Measurements from ENCODE around the gene ATL1.
A peak's percentile ranks its signal among the peaks of the same experiment; 100 is the strongest.
"Not testable (repeated sequence)": the region's sequence is repeated elsewhere in the genome, so short reads cannot be mapped to it uniquely, and the experiment has no call there.

The ATL1 gene

DNA sequence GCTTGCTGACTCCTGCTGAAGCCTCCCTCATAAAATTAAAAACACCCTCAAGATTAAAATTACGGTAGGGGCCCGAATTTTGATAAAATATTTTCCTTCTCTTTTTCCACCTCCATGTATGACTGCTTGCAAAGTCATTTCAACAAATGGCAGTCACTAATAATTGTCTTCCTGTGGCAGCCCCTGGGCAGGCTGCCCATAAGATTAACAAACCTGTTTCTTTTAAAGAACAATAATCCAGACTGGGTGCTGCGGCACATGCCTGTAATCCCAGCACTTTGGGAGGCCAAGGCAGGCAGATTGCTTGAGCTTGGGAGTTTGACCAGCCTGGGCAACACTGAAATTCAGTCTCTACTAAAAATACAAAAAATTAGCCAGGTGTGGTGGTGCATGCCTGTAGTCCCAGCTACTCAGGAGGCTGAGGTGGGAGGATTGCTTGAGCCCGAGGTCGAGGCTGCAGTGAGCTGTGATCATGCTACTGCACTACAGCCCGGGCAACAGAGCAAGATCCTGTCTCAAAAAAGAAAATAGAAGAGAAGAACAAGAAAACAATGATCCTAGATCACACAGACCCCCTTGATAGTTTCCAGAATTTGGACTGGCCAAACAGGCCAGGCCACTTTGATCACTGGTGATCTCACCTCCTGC is 99.5 kb downstream of the ATL1 start:
- DNase-seq (ENCODE audit: low read depth), result no peak

DNA sequence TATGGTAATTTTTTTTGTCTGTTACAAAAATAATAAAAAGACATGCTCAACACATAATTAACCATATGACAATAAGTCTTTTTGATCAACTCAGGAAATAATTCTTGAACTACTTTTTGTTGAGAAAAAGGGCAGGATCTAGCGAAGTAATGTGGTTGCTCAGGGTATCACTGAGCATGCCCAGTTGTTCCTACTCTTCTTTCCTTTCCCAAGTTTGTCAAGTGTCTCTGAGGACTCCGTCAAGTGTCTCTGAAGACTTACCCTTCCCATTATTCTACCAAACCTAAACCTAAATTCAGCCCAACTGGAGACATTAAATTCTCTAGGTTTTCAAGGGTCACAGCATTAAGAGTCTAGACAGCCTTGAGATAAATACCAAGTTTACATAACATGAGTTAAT is 104.6 kb downstream of the ATL1 start:
- not testable (repeated sequence) for DNase-seq (ENCODE audit: low read depth)

DNA sequence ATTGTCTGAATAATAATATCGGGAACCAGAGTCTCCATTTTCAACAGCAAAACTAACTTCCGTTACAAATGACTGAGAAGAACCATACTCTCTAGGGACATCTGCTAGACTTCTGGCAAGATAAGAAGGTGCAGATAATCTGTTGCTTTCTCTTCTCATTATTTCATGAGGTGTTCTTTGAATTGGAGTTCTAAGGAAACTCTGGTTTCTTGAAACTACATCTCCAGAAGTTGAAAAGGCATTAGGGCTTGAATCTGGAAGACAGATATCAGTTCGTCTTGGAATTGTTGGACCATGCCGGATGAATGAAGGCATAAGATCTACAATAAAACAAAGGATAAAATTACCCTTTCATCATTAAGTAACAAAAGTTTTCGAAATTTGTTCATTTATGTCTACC is 105.4 kb downstream of the ATL1 start:
- DNase-seq (ENCODE audit: low read depth), result not testable (repeated sequence)

DNA sequence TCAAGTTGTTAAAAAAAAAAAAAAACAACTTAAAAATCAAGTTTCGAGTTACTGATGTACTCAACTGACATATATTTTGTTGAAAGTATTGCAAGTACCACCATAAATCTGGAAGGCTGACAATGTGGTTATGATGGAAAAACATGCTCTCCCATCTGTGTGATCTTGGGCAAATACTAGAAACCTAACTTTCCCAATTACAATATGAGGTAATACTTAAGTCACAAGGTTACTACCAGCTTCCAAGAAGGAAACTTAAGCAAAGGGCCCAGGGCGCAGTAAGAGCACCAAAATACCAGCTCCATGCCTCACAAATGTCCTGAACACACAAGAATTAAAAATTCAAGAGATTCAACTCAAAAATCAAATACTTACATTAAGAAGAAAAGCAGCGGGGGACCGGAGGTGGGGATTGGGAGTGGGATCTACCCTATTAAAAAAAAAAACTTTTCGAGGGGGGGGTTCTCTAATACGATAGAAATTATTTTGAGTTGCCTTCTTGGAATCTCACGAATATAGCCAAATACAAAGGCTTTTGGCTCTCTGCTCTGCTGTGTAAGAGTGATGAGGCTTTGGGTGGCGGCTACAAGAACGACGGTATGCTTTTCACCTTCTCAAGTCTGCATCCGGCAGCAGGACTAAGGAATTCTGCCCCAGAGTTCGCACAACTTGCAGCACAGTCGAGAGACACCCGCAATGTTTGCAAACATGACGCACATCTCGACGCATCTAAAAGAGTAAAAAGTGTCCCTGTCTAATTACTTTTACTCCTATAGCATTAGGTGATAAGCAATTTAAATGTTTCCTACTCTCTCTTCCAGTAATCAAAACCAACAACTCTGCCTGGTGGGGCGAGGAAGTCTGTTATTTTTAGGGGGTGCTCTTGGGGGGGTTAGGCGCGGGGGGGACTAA is 107.1 kb downstream of the ATL1 start:
- no peak for DNase-seq (ENCODE audit: low read depth)

DNA sequence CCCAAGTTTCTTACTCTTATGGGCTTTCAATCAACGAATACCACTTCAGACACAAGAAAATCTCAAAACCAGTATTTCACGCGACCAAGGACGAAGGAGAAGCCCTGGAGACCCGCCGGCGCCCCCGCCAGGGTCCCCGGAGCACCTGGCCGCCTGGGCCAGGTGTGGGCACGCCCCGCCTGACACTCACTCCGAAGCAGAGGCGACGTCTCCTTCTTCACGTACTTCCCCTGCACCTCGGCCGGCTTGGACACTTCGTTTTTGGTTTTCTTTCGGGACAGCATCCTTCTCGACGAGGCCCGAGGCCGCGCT is 107.7 kb downstream of the ATL1 start:
- peak; percentile 7 for DNase-seq (ENCODE audit: low read depth)

DNA sequence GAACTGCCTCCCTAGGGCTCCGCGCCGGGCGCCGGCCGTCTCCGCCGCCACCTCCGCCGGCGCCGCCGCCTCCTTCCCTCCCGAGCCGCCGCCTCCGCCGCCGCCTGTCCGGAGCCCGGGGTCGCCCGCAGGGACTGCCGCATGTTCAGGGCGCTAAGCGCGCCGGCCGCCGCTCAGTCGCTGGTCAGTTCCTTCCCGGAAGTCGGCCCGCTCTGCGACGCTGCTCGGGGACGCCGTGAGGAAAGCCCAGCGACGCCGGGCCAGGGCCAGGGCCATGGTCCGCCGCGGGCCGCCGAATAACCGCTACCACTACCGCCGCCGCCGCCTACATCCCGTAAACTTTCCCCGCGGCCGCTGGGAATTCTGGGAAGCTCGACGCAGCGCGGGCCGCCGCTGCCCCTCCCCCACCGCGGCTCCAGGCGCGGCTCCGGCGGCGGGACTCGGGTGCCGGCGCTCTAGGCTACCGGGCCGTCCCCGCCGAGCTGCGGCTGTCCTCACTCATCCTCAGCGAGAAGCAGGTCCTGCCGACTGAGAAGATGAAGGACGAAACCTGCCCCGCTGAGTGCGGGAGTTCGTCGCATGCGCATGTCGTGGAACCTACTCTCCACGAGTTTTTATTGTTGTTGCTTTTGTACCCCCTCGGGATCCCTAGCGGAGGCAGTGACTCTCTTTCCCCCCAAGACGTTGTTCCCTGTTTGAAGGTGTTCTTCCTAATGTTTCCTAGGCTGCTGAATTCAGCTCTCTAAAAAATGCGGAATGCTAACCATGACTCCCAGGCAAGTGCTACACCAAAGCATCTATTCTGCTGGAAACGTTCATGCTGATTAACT is 108.3 kb downstream of the ATL1 start, which contains the start of gene SAV1:
SAV1 (minus strand) TSS at position 311 of the 830 bp plus-strand sequence. CDS start 339 bp downstream, outside the sequence.
- DNase-seq (ENCODE audit: low read depth), result peak; percentile 29

DNA sequence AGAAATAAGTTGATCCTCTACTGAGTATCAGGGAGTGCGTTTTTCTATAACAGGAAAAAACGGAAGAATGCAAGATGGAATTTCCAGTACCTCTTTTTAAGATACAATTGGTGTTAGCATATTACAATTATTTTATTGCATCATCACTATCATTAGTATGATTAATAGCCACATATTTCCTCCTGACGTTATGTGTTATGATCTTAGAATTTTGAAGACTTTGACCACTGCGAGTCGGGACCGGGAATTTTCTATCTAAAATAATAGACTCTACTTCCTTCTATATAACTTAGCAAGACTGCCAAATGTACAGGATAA is 108.8 kb downstream of the ATL1 start:
- no peak for DNase-seq (ENCODE audit: low read depth)

DNA sequence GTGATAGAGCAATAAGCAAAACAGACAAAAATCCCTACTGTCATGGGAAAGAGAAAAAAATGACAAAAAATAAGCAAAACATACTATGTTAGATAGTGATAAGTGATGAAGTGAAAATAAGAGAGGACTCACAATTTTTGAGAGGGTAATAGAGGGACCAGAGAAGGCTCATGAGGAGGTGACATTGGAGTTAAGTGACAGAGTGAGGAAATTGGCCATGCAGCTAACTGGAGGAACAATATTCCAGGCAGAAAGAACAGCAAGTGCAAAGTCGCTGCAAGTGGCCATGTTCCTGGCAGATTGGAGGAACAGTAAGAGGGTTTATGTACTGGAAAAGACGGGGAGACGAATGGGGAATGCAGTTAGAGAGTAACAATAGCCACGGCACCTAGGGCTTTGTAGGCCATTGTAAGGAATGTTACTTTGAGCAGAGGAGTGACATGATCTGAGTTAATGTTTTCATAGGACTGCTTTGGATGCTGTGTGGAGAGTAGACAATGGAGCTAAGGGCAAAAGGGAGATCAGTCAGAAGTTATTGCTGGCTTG is 109.6 kb downstream of the ATL1 start:
- DNase-seq (ENCODE audit: low read depth), result no peak

DNA sequence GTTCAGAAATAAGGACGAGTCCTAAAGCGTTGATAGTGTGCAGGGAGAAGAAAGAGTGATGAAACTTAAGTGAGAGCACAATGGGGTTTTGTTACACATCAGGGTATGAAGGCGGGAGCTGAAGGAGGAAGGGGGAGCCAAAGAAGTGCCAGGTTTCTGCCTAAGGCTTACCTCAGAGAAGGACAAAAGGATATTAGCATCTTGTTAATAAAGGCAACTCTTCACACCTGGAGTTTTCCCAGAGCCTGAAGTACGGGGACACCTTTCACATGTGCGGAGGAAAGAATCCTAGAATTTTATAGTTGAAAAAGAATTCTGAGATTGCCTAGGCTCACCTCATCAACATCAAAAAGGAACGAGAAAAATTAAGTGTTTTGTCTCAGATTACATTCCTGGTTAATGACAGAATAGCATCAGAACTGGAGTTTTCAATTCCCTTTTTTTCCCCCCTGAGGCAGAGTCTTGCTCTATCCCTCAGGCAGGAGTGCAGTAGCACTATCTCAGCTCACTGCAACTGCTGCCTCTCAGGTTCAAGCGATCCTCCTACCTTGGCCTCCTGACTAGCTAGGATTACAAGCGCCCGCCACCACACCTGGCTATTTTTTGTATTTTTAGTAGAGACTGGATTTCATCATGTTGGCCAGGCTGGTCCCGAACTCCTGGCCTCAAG is 110.4 kb downstream of the ATL1 start:
- DNase-seq (ENCODE audit: low read depth), result no peak

DNA sequence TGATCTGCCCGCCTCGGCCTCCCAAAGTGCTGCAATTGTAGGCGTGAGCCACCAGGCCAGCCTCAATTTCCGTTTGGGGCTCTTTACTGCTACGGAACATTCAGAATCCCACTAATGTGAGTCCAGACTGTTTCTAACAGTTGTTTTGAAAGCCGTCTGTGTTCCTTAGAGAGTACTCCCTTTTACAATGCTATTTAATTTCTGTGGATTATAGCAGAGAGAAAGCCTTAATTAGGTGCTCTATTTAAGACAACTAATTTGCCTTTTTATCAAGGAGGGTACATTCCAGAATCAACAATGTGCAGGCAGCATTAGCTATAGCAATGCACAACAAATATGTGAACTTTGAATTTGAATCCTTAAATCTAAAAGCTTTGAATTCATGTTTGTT is 110.9 kb downstream of the ATL1 start:
- no peak for DNase-seq (ENCODE audit: low read depth)

DNA sequence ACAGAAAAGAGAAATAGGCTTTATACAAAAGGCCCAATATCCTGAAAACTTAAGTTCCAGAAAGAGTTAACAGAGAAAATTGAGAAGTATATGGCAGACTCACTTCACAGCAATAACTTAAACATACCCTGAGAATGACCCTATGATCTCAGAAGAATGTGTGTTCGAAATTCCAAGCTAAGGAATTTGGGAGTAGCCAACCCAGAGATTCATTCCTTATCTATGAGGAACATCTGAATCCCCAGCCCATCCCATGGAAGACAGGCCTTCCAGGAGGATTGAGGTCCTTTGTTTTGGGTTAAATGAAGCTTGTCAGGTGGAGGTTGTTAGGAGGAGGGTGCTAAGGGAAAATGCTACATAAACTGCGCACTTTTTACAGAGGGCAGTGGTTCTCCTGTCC is 115.7 kb downstream of the ATL1 start:
- DNase-seq (ENCODE audit: low read depth), result no peak

DNA sequence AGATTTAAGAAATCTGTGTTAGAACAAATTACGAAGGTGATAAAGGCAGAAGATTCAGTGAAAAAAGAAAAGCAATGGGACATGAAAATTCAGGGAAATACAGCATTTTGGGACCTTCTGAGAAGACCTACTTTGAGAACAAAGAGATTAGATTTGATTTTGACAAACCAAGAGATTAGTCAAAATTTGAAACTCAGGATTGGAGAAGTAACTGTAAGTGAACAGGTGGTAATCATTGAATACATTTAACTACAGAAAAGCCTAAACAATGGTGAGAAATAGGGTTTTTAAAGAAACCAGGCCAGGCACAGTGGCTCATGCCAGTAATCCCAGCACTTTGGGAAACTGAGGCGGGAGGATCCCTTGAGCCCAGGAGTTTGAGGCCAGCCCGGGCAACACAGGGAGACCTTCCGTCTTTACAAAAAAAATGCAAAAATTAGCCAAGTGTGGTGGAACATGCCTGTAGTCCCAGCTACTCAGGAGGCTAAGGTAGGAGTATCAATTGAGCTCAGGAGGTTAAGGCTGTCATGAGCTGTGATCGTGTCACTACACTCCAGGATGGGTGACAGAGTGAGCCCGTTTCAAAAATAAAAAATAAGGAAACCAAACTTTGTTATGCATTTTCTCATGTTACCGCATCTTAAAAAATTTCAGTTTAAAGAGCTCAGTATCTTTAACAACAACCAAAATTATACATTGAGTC is 117.0 kb downstream of the ATL1 start:
- DNase-seq (ENCODE audit: low read depth), result no peak

DNA sequence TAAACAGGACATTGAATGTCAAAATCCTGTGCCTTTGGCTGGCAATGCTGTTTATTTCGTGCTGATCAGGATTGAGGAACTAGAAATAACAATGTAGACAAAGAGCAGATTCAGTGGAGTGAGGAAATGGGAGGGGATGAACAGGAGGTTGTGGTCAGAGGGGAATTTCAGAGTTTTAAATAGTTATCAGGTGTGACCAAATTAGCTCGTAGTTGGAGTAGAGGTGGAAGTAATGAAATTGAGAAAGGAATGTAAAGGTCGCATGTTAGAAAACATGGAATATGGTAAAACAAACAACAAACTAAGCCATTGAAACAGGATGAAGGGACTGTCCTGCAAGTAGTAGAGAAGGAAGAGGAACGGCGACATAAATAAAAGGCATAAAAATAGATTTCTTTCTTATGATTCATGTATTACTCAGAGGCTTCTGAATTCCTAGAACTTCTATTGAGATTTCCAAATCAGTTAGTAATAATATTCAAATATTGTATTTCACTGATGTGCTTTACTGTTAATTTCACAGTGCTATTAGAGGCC is 117.7 kb downstream of the ATL1 start:
- DNase-seq (ENCODE audit: low read depth), result no peak

DNA sequence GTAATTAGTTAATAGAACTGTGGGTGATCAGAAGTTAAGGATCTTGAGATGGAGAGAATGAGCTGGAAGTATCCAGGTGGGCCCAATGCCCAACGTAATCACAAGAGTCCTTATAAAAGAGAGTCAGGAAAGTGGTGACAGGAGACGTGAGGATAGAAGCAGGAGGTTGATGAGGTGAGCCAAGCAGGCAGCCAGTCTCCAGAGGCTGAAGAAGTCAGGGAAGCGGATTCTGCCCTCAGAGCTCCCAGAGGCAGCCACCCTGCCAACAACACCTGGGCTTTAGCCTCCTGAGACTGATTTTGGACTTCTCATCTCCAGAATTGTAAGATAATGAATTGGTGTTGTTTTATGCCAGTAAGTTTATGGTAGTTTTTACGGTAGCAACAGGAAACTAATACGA is 118.2 kb downstream of the ATL1 start:
- DNase-seq (ENCODE audit: low read depth), result no peak

DNA sequence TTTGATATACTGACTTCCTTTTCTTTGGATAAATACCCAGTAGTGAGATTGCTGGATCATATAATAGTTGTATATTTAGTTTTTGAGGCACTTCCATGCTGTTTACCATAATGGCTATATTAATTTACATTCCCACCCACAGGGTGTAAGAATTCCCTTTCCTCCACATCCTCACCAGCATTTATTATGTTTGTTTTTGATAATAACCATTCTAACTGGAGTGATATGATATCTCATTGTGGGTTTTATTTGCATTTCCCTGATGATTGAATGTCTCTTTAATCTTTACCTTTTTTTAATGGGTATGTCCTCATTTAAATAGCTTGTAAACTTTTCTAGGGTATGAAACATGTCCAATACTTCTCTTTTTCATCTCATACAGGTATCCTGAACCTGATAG is 119.7 kb downstream of the ATL1 start:
- no peak for DNase-seq (ENCODE audit: low read depth)
